Astrocyte of the spinal cord (primary cell): ENCODE data around the gene PRSS12.

ENCODE experiments used
- DNase-seq: peaks from one replicate; pipeline ENCODE4 v3.0.0; 2011; ENCODE audit warnings: low read depth, low spot score
- H3K4me3 ChIP-seq: 2 replicates; pipeline ENCODE4 v1.5.1; 2011; ENCODE audit warnings: low read depth, mild to moderate bottlenecking, low read length, moderate library complexity
- CTCF ChIP-seq: IDR thresholded peaks from 2 replicates; pipeline ENCODE4 v1.5.1; 2012; ENCODE audit warnings: low read depth, mild to moderate bottlenecking, low read length, inconsistent platforms
- in situ Hi-C: cut with HindIII; loops from 2 replicates; pipeline ENCODE4 v1.10.0; 2017; ENCODE audit warnings: low sequenced_read_pairs

The PRSS12 gene

DNA sequence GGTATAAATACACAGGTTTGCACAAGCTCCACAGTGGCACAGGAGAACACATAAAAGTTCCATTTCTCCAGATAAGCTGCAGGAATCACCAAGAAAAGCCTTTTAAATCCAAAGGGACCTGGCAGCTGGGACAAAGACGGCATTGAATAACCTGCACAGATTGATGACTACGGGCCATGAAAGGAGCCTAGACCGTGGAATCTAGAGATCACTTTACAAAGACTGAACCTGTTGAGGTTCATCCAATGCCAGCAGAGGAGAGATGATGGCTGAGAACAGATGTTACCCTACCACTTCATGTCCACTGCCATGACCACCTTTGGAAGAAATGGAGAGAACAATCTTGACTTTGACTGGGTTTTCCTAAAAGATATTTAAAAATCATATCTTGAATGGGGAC is 88.7 kb downstream of the PRSS12 start:
- in situ Hi-C loops, result no loop called here
- no peak overlapping the region for H3K4me3 ChIP-seq
- DNase-seq, result no peak
- no peak for TF ChIP-seq CTCF

- in situ Hi-C loops, result no loop called here
- DNase-seq, result no peak
- TF ChIP-seq CTCF, result no peak
- no peak overlapping the region for H3K4me3 ChIP-seq
Measured at GRCh38 chr4:118260309-118260708, 92.5 kb downstream of the PRSS12 start.

DNA sequence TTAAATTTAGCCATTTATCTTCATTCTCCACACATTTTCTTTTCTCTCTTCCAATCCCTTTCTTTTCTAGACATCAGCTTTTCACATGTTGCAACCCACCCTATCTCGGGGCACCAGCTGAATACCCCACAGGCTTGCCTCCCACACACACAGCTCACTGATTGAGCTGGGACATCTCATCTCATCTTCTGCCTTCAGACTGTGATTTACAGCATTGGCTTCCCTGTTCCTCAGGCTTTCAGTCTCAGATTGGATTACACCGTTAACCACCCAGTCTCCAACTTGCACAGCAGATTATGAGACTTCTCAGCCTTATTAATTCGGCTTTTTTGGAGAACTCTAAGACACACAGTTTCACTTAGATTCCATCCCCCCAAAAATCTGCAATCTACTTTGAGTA is 93.7 kb downstream of the PRSS12 start:
- no peak for TF ChIP-seq CTCF
- no peak overlapping the region for H3K4me3 ChIP-seq

GRCh38 chr4:118254368-118254767 is 98.4 kb downstream of the PRSS12 start:
- DNase-seq, result no peak
- no peak for TF ChIP-seq CTCF
- no peak overlapping the region for H3K4me3 ChIP-seq
- in situ Hi-C loops, result no loop called here

More for the DNA sequence above, 93.7 kb downstream of the PRSS12 start:
- in situ Hi-C loops, result no loop called here
- no peak for DNase-seq

GRCh38 chr4:118249890-118250289 is 102.9 kb downstream of the PRSS12 start:
- H3K4me3 ChIP-seq, result no peak overlapping the region
- no peak for DNase-seq
- TF ChIP-seq CTCF, result no peak
- in situ Hi-C loops, result no loop called here

GRCh38 chr4:118237531-118237930 is 115.3 kb downstream of the PRSS12 start:
- in situ Hi-C loops, result no loop called here
- no peak for TF ChIP-seq CTCF
- no peak for DNase-seq

GRCh38 chr4:118235566-118236120 is 117.2 kb downstream of the PRSS12 start:
- TF ChIP-seq CTCF, result no peak
- in situ Hi-C loops, result no loop called here
- no peak overlapping the region for H3K4me3 ChIP-seq
- no peak for DNase-seq

More at GRCh38 chr4:118237531-118237930, 115.3 kb downstream of the PRSS12 start:
- H3K4me3 ChIP-seq, result no peak overlapping the region
